HG03571 (cell line): ENCODE measurements around the gene PAX6.

Experiments used
- ATAC-seq: cut with Tn5 transposase; IDR thresholded peaks from one replicate; pipeline ENCODE4 v1.9.1; 2021; ENCODE audit not compliant: unreplicated experiment

PAX6 gene

GRCh38 chr11:31822927-31823643, 12.0 kb upstream of the PAX6 start:
- ATAC-seq = no peak

GRCh38 chr11:31822175-31822926, 11.2 kb upstream of the PAX6 start:
- no peak for ATAC-seq

- no peak for ATAC-seq
These were observed 10.6 kb upstream of the PAX6 start for GRCh38 chr11:31821766-31822165.

- no peak for ATAC-seq
These were observed 10.2 kb upstream of the PAX6 start for GRCh38 chr11:31821235-31821764.

DNA sequence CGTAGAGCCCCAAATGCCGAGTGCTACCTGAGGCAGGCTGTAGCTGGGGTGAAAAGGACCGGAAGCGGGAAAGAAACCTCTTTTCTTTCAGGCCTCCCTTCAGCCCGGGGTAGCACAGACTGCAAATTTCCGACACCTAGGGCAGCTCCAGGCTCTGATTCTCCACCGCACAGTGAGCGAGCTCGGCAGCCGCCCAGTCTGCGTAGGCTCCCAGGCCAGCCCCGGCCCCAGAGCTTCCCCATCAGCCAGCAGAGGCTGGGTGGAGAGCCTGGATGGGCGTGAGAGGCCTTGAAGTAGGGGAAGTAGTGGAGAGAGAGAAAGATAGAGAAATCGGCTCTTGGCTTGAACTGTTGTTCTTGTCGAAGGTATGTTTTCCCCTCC, 9.3 kb upstream of the PAX6 start:
- no peak for ATAC-seq

GRCh38 chr11:31819621-31820437, 8.7 kb upstream of the PAX6 start:
- no peak for ATAC-seq

DNA sequence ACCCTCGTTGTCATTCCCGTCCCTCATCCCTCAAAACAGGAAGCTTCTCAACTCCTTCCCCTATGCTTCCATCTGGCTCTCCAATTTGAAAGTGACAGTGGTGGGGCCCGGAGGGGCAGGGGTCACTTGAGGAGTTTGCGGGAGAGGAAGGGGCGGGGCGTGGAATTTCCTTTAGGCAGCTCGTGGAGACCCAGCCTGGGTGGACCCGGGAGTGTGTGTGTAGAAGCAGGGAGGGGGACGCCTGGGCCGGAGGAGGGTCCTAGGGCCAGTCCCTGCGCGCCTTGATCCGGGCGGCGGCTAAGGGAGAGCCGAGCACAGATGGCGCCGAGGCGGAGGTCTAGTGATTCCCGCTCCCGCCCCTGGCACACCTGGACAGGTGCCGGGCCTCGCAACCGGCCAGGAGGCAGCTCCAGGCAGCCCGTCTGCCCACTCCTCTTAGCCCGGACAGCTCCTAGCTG, 7.8 kb upstream of the PAX6 start:
- ATAC-seq = no peak

DNA sequence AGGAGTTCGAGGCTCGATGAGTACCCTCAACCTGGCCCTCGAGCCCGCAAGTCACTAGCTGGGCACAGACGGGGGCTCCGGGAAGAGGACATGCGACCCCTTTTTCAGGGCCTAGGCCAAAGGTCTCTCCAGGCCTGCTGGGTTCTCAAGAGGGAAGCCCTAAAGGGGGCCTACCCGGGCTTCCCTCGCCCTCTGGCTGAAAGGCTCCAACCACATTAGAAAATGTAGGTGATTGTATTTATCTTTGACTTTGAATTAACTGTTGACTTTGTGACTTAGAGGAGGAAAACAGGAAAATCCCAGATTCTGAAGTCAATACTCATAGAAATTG, 7.3 kb upstream of the PAX6 start:
- ATAC-seq = no peak

DNA sequence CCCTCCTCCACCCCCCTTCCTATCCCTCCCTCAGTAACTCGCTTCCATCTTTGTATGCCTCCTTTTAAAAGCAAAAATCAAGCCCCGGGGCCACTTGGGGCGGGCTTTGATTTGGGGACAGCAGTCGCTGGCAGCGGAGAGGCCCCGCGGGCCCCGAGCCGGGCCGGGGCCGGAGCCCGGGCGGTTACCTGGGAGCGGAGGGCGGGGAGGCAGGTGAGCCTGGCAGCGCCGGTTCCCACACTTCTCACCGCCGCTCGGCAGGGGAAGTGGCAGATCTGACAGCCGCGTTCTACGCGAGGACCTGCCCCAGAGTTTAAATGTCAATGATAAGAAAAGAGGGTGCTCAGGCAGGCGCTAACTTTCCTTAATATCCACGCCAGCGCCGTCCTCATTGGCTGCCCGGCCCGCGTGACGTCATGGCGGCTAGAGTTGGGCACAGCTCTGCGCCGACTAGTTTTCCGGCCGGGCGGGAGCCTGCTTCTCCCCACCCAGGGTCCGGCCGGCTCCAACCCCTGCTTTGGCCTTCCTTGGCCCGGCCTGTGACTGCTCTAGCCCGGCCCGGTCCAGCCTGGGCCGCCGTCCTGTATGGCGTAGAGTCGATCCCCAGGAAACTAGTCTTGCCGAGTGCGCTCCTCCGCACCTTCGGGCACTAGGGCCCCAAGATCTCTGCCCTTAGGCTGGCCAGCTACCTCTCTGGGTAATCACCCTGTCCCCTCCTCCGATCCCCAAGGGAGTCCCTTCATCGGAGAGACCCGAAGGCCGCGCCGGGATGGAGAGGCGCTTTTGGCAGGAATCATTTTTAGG, 6.7 kb upstream of the PAX6 start:
- ATAC-seq = no peak

DNA sequence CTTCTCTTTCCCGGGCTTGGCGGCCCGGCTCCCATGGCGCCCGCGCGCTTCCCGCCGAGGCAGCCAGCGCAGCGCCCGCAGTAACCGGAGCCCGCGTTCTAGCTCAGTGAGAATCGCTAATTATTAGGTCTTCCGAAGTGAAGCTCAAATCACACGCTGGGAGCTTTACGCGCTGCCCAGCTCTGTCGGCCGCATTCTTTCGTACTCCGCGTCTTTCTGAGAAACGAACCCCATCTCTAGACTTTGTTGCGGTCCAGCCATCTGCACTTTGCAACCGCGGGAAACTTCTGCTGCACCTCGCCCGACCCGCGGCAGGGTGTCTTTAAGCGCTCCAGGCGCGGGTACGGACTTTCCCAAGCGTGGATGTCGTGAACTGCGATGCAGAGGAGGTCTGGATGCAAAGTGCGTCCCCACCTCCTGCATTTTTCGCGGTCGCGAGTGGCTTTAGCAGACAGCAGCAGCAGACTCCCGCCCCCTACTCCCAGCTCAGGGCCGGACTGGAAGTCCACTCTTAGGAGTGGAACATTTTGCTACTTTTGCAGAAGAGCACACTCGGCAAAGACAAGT, 6.0 kb upstream of the PAX6 start:
- ATAC-seq = no peak

GRCh38 chr11:31816468-31817053, 5.4 kb upstream of the PAX6 start:
- no peak for ATAC-seq

GRCh38 chr11:31815711-31816467, 4.8 kb upstream of the PAX6 start:
- no peak for ATAC-seq

DNA sequence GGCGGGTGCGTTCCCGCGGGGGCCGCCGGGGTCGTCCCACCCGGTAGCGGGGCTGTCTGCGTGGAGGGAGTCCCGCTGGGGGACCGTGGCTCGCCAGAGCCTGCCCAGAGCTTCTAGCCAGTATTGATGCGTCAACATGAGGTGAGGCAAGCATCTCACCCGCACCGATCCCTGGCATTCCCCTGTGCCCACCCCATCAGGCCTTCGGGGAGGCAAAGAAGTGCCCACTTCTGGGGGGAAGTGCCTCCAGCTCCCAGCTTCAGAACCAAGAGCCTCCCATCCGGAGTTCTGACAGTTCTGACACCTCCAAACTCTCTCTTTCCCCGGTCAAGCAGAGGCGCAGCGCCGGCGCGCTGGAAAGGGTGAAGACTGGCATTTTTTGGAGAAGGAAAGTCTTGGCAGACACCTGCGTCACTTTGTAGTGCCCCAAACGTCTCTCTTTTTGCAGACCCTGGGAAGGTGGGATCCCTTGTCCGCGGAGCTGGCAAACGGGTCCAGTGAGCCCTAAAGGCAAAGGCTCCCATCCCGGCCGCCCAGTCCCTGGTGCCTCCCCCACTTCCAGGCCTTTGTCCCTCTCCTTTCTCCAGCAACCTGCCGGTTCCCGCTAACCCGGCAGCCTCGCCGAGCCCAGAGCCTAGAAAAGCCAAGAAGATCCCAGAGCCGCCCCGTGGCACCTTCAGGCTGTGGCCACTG, 3.2 kb upstream of the PAX6 start:
- ATAC-seq = no peak

- ATAC-seq = no peak
These were observed 2.5 kb upstream of the PAX6 start for GRCh38 chr11:31813391-31814175.

- no peak for ATAC-seq
These were observed 1.6 kb upstream of the PAX6 start for GRCh38 chr11:31812383-31813381.

DNA sequence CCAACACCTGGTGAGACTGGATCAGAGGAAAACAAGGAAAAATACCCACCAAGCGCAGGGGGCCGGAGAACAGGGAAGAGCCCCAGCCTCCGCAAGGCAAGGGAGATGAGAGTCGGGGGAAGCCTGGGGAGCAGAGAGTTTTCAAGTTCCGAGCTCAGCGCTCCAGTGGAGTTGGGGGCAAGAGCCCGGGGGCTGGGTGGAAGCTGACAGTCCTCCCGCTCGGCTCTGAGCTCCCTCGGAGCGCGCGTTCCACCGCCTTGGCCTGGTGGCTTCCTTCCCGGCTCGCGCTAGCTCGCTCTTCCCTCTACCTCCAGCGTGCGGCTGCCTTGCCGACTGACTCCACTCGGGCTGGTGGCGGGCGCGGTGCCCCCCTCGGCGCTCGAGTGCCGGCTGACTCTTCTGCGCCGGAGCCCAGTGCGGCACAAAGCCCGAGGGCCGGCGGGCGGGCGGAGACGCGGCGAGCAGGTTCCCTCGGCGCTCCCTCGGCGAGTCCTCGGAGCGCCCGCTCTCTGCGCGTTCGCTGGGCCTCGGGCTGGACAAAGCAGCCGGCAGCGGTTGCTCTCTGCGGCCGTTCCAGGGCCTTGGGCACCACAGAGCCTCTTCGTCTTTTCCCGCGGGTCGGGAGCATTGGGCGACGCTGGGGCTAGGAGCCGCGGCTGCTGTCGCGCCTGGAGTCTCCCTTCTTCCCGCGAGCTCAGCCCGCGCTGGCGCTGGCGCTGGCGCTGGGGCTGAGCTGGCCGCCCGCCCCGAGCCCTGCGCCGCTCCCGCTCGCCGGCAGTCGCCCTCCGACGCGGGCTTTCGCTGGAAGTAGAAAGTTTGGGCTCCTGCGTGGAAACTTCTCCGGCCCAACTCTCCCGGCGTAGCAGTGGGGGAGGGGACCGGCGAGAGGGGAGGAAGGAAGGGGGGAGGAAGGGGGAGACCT, 1.0 kb downstream of the PAX6 start:
- no peak for ATAC-seq
